Liver (tissue), 9 donors: Measurements from ENCODE around the gene NTM. TPM values are rescaled to one million over a fixed set of nuclear protein-coding genes. Genes with fewer than 3 reads are reported as not detected.

Experiments
- DNase-seq: peaks from one replicate; pipeline ENCODE4 v3.0.0-alpha.2; 2017; ENCODE audit warnings: low spot score
- H3K27ac ChIP-seq, 2 donors: one replicate each; pipeline ENCODE4 v1.7.0; 2013; ENCODE audit warnings: inconsistent platforms in 2 of 2, low read length in 2 of 2, control low read depth in 1 of 2, low read depth in 1 of 2, mild to moderate bottlenecking in 1 of 2
- H3K27me3 ChIP-seq, 4 donors: one replicate each; pipeline versions ENCODE4 v1.6.1 to v1.7.0; 2013; ENCODE audit warnings: low read length in 3 of 4, inconsistent platforms in 1 of 4, mild to moderate bottlenecking in 1 of 4, moderate library complexity in 1 of 4; ENCODE audit not compliant: control insufficient read depth in 4 of 4, insufficient read depth in 4 of 4
- H3K36me3 ChIP-seq, 4 donors: one replicate each; pipeline versions ENCODE4 v1.6.1 to v1.7.0; 2013; ENCODE audit warnings: low read length in 3 of 4, mild to moderate bottlenecking in 3 of 4, low read depth in 1 of 4, moderate library complexity in 1 of 4; ENCODE audit not compliant: control insufficient read depth in 4 of 4, insufficient read depth in 3 of 4
- H3K4me1 ChIP-seq, 4 donors: one replicate each; pipeline versions ENCODE4 v1.6.1 to v1.7.0; 2013; ENCODE audit warnings: low read length in 3 of 4, mild to moderate bottlenecking in 3 of 4, moderate library complexity in 1 of 4; ENCODE audit not compliant: control insufficient read depth in 4 of 4, insufficient read depth in 4 of 4
- H3K4me3 ChIP-seq, 3 donors: one replicate each; pipeline versions ENCODE4 v1.6.1 to v1.7.0; 2013; ENCODE audit warnings: low read length in 3 of 3, control low read depth in 1 of 3, low read depth in 1 of 3, mild to moderate bottlenecking in 1 of 3
- H3K9ac ChIP-seq, 2 donors: one replicate each; pipeline ENCODE4 v1.7.0; 2013; ENCODE audit warnings: low read length in 2 of 2, mild to moderate bottlenecking in 2 of 2, moderate library complexity in 2 of 2, control low read depth in 1 of 2, low read depth in 1 of 2
- H3K9me3 ChIP-seq, 4 donors: one replicate each; pipeline versions ENCODE4 v1.6.1 to v1.7.0; 2013; ENCODE audit warnings: low read length in 3 of 4; ENCODE audit not compliant: control insufficient read depth in 4 of 4
- EGR1 ChIP-seq, 2 donors: IDR thresholded peaks; 2 replicates each; pipeline ENCODE4 v1.6.1; 2016 to 2018; ENCODE audit warnings: antibody characterized with exemption in 2 of 2, low read depth in 2 of 2
- FOXA1 ChIP-seq: IDR thresholded peaks from 2 replicates; pipeline ENCODE4 v1.6.1; 2016; ENCODE audit warnings: antibody characterized with exemption
- GABPA ChIP-seq, 2 donors: IDR thresholded peaks in 1 of 2; conservative IDR thresholded peaks in 1 of 2; 2 replicates each; pipeline ENCODE4 v1.6.1; 2016; ENCODE audit warnings: antibody characterized with exemption in 2 of 2, mild to moderate bottlenecking in 1 of 2, moderate library complexity in 1 of 2
- RAD21 ChIP-seq, 2 donors: IDR thresholded peaks; 2 replicates each; pipeline ENCODE4 v1.6.1; 2016; ENCODE audit warnings: antibody characterized with exemption in 2 of 2, mild to moderate bottlenecking in 2 of 2
- RXRA ChIP-seq, 2 donors: IDR thresholded peaks; 2 replicates each; pipeline ENCODE4 v1.6.1; 2017 to 2018; ENCODE audit warnings: antibody characterized with exemption in 2 of 2, mild to moderate bottlenecking in 1 of 2
- YY1 ChIP-seq: IDR thresholded peaks from 2 replicates; pipeline ENCODE4 v1.6.1; 2016; ENCODE audit warnings: antibody characterized with exemption, mild to moderate bottlenecking
- WGBS: extraction: QIAGEN DNeasy Blood & Tissue Kit; methylation state at CpG from one replicate; pipeline ENCODE4 v1.1.7; 2013; 5-methylcytosine and 5-hydroxymethylcytosine counted together
- polyA plus RNA-seq, 2 donors: library from polyadenylated mRNA; stranded (reverse) in 1 of 2; unstranded in 1 of 2; fragments of 200-250 nt in 1 of 2; fragments of >200 nt in 1 of 2; fragmentation: Nextera tagmentation in 1 of 2; extraction: Ambion mirVana in 1 of 2; gene quantifications; one replicate each; pipeline versions ENCODE4 v1.2.1 to v1.2.3, GENCODE V29; 2013 to 2015
- total RNA-seq, 2 donors: library from RNA; depleted of rRNA; stranded (reverse); fragments of >200 nt; gene quantifications; one replicate each; pipeline ENCODE4 v1.2.3, GENCODE V29; 2014
- TF ChIP-seq, protein P1 (sequence below): IDR thresholded peaks from 2 replicates; pipeline ENCODE4 v1.6.1; 2016; ENCODE audit warnings: antibody characterized with exemption, mild to moderate bottlenecking
- TF ChIP-seq, protein P2 (sequence below): fragments of 150-350 bp; IDR thresholded peaks from 2 replicates; pipeline ENCODE4 v1.5.1; 2017; ENCODE audit warnings: improper control_type of control experiment, low read depth, low read length; ENCODE audit not compliant: missing input control
- TF ChIP-seq, protein P3 (sequence below): IDR thresholded peaks from 2 replicates; pipeline ENCODE4 v1.6.1; 2016; ENCODE audit warnings: antibody characterized with exemption
- donor health status: healthy.
- donor health status: healthy.
- donor health status: healthy.
- donor health status: healthy.
- donor health status: healthy.

The NTM gene
- total and polyA plus RNA-seq, 4 donors = 0.08 to 1.1 (median 0.08) TPM; not detected in 1

DNA sequence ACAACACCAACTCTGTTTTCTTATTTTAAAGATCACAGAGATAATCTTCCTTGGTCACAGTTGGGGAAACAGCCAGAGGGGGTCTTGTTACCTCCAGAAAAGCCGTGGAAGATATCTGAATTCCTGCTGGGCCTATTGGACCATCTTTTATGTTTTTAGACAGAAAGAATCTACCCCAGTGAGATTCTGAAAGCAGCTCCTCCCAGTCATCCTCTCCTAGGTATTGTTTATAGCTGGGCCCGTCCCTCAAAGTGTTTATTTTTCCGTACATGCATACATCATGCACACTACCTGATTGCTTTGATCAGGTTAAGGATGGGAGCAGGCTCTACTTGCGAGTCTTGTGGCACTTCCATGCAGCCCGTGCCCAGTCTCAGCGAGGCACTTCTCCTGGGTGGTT lies 742.4 kb downstream of the NTM start:
- WGBS = 72% methylated on average over 6 of the region's 6 CpGs
- DNase-seq = no peak
- TF ChIP-seq, protein P1, sequence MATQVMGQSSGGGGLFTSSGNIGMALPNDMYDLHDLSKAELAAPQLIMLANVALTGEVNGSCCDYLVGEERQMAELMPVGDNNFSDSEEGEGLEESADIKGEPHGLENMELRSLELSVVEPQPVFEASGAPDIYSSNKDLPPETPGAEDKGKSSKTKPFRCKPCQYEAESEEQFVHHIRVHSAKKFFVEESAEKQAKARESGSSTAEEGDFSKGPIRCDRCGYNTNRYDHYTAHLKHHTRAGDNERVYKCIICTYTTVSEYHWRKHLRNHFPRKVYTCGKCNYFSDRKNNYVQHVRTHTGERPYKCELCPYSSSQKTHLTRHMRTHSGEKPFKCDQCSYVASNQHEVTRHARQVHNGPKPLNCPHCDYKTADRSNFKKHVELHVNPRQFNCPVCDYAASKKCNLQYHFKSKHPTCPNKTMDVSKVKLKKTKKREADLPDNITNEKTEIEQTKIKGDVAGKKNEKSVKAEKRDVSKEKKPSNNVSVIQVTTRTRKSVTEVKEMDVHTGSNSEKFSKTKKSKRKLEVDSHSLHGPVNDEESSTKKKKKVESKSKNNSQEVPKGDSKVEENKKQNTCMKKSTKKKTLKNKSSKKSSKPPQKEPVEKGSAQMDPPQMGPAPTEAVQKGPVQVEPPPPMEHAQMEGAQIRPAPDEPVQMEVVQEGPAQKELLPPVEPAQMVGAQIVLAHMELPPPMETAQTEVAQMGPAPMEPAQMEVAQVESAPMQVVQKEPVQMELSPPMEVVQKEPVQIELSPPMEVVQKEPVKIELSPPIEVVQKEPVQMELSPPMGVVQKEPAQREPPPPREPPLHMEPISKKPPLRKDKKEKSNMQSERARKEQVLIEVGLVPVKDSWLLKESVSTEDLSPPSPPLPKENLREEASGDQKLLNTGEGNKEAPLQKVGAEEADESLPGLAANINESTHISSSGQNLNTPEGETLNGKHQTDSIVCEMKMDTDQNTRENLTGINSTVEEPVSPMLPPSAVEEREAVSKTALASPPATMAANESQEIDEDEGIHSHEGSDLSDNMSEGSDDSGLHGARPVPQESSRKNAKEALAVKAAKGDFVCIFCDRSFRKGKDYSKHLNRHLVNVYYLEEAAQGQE = no peak
- Histone ChIP-seq H3K36me3 (no peaks in the 10 kb centered on the region), H3K27me3 (peaks cover 0 to 6% (median 0%) of the 10 kb centered on the region in 4 donors), H3K9me3 (no peaks in the 10 kb centered on the region), H3K4me1 (no peaks in the 10 kb centered on the region), H3K9ac (no peak overlapping the region), H3K4me3 (no peak overlapping the region), H3K27ac (no peak overlapping the region)

DNA sequence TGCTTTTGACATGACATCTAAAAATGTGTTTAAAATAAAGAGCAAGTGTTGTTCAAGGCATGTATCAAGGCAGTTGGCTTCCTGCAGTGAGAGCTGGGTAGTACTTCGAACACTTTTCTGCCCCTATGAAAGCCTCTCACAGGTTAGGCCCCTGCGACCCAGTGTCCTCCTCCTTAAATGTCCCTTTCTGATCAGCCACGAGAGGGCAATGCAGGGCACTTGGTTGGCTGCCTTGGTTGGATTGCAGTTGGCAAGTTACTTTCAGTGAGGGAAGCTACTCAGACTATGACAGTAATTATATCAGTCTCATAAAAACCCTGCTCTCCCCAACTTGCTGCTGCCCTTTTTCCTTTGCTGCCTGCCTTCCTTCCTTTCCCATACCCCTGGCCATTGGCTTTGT lies 743.8 kb downstream of the NTM start:
- WGBS = 25% methylated on average over 3 of the region's 3 CpGs
- H3K27me3 ChIP-seq = peaks cover 0 to 6% (median 0%) of the 10 kb centered on the region in 4 donors
- TF ChIP-seq, protein P2, sequence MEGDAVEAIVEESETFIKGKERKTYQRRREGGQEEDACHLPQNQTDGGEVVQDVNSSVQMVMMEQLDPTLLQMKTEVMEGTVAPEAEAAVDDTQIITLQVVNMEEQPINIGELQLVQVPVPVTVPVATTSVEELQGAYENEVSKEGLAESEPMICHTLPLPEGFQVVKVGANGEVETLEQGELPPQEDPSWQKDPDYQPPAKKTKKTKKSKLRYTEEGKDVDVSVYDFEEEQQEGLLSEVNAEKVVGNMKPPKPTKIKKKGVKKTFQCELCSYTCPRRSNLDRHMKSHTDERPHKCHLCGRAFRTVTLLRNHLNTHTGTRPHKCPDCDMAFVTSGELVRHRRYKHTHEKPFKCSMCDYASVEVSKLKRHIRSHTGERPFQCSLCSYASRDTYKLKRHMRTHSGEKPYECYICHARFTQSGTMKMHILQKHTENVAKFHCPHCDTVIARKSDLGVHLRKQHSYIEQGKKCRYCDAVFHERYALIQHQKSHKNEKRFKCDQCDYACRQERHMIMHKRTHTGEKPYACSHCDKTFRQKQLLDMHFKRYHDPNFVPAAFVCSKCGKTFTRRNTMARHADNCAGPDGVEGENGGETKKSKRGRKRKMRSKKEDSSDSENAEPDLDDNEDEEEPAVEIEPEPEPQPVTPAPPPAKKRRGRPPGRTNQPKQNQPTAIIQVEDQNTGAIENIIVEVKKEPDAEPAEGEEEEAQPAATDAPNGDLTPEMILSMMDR = peak; percentile 43
- TF ChIP-seq GABPA (IDR thresholded peaks at IDR 0.05 in 1 of 2, conservative IDR thresholded peaks at IDR 0.05 in 1 of 2) = no peak
- TF ChIP-seq RAD21 (IDR thresholded peaks at IDR 0.05) = peak; percentile 68 to 81
- TF ChIP-seq RXRA (IDR thresholded peaks at IDR 0.05) = no peak
- no peaks in the 10 kb centered on the region for H3K4me1 ChIP-seq
- H3K4me3 ChIP-seq = no peak overlapping the region
- no peak overlapping the region for H3K9ac ChIP-seq
- H3K9me3 ChIP-seq = no peaks in the 10 kb centered on the region
- H3K27ac ChIP-seq = no peak overlapping the region
- peak; percentile 35 for DNase-seq
- no peaks in the 10 kb centered on the region for H3K36me3 ChIP-seq

DNA sequence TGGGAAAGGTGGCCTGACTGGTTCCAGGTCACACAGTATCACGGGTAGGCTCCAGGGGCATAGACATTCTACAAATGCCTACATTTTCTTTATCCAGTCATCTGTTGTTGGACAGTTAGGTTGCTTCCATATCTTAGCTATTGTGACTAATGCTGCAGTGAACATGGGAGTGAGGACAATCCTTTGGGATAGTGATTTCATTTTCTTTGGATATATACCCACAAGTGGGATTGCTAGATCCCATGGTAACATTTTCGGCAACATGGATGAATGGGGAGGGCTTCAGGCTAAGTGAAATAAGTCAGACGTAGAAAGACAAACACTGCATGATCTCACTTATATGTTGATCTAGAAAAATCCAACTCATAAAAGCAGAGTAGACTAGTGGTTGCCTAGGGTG lies 744.3 kb downstream of the NTM start:
- no peak overlapping the region for H3K27ac ChIP-seq
- no peaks in the 10 kb centered on the region for H3K36me3 ChIP-seq
- no peak for DNase-seq
- 68% methylated on average over 3 of the region's 3 CpGs for WGBS
- H3K27me3 ChIP-seq = peaks cover 0 to 6% (median under 1%) of the 10 kb centered on the region in 4 donors
- H3K4me1 ChIP-seq = no peaks in the 10 kb centered on the region
- no peak overlapping the region for H3K9ac ChIP-seq
- H3K4me3 ChIP-seq = no peak overlapping the region
- H3K9me3 ChIP-seq = no peaks in the 10 kb centered on the region
- TF ChIP-seq, protein P1 = no peak
- TF ChIP-seq FOXA1 = no peak
- TF ChIP-seq, protein P3, sequence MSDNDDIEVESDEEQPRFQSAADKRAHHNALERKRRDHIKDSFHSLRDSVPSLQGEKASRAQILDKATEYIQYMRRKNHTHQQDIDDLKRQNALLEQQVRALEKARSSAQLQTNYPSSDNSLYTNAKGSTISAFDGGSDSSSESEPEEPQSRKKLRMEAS = no peak
- TF ChIP-seq EGR1 (IDR thresholded peaks at IDR 0.05; ENCODE audit: low read depth in 2 of 2) = no peak
- no peak for TF ChIP-seq YY1
